ENCODE measurements around the gene CALB2. TPM values are rescaled to one million over a fixed set of nuclear protein-coding genes. Genes with fewer than 3 reads are reported as not detected.

Gene CALB2
- total and polyA plus RNA-seq, 2 experiments from 2014 or later: 2.4 to 4.2 TPM

DNA sequence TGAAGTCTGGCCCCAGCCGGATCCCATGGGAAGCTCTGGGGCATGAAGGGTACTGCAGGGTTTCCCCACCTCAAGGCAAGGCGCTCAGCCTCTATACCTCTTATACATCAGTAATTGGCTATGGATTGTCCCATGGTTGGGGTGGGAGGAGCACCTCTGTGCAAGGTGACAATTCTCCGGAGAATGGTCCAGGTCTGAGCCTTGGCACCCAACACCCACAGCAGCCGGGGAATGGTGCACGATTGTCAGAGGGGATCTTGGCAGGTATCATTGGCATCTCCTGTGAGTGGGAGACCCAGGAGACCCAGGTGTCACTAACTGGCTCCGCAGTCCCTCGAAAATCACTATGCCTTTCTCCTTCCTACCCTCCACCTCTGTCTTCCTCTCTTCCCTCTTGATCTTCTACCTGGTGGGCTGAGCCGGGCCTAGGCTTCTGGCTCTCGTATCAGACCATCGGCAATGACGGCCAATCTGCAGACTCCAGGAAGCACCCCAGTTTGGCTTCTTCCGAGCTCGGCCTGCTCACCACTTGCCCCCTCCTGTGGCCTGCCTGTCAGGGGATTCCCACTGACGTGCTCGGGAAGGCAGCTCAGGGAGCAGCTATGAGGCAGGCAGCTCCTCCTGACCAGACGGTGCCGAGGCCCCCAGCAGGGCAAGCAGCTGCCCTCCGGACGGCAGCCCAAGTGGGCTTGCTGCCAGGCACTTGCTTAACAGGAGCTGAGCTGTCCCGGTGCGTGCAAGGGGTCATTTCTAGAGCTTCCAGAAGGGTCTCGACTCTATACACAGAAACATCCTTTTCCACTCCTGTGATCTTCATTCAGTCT, 10.0 kb upstream of the CALB2 start (continued):
- TF ChIP-seq, protein P1, sequence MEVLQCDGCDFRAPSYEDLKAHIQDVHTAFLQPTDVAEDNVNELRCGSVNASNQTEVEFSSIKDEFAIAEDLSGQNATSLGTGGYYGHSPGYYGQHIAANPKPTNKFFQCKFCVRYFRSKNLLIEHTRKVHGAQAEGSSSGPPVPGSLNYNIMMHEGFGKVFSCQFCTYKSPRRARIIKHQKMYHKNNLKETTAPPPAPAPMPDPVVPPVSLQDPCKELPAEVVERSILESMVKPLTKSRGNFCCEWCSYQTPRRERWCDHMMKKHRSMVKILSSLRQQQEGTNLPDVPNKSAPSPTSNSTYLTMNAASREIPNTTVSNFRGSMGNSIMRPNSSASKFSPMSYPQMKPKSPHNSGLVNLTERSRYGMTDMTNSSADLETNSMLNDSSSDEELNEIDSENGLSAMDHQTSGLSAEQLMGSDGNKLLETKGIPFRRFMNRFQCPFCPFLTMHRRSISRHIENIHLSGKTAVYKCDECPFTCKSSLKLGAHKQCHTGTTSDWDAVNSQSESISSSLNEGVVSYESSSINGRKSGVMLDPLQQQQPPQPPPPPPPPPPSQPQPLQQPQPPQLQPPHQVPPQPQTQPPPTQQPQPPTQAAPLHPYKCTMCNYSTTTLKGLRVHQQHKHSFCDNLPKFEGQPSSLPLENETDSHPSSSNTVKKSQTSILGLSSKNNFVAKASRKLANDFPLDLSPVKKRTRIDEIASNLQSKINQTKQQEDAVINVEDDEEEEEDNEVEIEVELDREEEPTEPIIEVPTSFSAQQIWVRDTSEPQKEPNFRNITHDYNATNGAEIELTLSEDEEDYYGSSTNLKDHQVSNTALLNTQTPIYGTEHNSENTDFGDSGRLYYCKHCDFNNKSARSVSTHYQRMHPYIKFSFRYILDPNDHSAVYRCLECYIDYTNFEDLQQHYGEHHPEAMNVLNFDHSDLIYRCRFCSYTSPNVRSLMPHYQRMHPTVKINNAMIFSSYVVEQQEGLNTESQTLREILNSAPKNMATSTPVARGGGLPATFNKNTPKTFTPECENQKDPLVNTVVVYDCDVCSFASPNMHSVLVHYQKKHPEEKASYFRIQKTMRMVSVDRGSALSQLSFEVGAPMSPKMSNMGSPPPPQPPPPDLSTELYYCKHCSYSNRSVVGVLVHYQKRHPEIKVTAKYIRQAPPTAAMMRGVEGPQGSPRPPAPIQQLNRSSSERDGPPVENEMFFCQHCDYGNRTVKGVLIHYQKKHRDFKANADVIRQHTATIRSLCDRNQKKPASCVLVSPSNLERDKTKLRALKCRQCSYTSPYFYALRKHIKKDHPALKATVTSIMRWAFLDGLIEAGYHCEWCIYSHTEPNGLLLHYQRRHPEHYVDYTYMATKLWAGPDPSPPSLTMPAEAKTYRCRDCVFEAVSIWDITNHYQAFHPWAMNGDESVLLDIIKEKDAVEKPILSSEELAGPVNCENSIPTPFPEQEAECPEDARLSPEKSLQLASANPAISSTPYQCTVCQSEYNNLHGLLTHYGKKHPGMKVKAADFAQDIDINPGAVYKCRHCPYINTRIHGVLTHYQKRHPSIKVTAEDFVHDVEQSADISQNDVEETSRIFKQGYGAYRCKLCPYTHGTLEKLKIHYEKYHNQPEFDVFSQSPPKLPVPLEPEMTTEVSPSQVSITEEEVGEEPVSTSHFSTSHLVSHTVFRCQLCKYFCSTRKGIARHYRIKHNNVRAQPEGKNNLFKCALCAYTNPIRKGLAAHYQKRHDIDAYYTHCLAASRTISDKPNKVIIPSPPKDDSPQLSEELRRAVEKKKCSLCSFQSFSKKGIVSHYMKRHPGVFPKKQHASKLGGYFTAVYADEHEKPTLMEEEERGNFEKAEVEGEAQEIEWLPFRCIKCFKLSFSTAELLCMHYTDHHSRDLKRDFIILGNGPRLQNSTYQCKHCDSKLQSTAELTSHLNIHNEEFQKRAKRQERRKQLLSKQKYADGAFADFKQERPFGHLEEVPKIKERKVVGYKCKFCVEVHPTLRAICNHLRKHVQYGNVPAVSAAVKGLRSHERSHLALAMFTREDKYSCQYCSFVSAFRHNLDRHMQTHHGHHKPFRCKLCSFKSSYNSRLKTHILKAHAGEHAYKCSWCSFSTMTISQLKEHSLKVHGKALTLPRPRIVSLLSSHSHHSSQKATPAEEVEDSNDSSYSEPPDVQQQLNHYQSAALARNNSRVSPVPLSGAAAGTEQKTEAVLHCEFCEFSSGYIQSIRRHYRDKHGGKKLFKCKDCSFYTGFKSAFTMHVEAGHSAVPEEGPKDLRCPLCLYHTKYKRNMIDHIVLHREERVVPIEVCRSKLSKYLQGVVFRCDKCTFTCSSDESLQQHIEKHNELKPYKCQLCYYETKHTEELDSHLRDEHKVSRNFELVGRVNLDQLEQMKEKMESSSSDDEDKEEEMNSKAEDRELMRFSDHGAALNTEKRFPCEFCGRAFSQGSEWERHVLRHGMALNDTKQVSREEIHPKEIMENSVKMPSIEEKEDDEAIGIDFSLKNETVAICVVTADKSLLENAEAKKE (CRISPR knock-in tag; IDR thresholded peaks at IDR 0.05): no peak
- TF ChIP-seq STAT1 (IDR thresholded peaks at IDR 0.05; ENCODE audit: unreplicated experiment) (no peak), JUNB (IDR thresholded peaks at IDR 0.05; ENCODE audit: unreplicated experiment) (no peak), EZH2 (IDR thresholded peaks at IDR 0.05; ENCODE audit: low read depth, unreplicated experiment) (no peak)
- TF ChIP-seq, protein P2, sequence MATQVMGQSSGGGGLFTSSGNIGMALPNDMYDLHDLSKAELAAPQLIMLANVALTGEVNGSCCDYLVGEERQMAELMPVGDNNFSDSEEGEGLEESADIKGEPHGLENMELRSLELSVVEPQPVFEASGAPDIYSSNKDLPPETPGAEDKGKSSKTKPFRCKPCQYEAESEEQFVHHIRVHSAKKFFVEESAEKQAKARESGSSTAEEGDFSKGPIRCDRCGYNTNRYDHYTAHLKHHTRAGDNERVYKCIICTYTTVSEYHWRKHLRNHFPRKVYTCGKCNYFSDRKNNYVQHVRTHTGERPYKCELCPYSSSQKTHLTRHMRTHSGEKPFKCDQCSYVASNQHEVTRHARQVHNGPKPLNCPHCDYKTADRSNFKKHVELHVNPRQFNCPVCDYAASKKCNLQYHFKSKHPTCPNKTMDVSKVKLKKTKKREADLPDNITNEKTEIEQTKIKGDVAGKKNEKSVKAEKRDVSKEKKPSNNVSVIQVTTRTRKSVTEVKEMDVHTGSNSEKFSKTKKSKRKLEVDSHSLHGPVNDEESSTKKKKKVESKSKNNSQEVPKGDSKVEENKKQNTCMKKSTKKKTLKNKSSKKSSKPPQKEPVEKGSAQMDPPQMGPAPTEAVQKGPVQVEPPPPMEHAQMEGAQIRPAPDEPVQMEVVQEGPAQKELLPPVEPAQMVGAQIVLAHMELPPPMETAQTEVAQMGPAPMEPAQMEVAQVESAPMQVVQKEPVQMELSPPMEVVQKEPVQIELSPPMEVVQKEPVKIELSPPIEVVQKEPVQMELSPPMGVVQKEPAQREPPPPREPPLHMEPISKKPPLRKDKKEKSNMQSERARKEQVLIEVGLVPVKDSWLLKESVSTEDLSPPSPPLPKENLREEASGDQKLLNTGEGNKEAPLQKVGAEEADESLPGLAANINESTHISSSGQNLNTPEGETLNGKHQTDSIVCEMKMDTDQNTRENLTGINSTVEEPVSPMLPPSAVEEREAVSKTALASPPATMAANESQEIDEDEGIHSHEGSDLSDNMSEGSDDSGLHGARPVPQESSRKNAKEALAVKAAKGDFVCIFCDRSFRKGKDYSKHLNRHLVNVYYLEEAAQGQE (IDR thresholded peaks at IDR 0.05; ENCODE audit: unreplicated experiment): no peak
